T-helper 1 cell (primary cell): ENCODE data around the gene FADS2.

Experiments used
- DNase-seq, 5 donors: peaks; one replicate each; pipeline ENCODE4 v3.0.0-alpha.2; 2012 to 2020

Gene FADS2

GRCh38 chr11:61907871-61908729, 80.0 kb downstream of the FADS2 start:
- DNase-seq, result no peak

- no peak for DNase-seq
Measured at GRCh38 chr11:61908730-61909316, 80.7 kb downstream of the FADS2 start.

- DNase-seq, result no peak
Measured at GRCh38 chr11:61910187-61911127, 82.4 kb downstream of the FADS2 start.

- DNase-seq, result no peak
Measured at GRCh38 chr11:61911128-61911700, 83.1 kb downstream of the FADS2 start.

- no peak for DNase-seq
Measured at GRCh38 chr11:61911701-61912529, 83.8 kb downstream of the FADS2 start.

GRCh38 chr11:61912530-61912898, 84.4 kb downstream of the FADS2 start:
- DNase-seq, result no peak

GRCh38 chr11:61912991-61913698, 85.0 kb downstream of the FADS2 start:
- DNase-seq, result no peak

- no peak for DNase-seq
Measured at GRCh38 chr11:61913699-61914395, 85.7 kb downstream of the FADS2 start.

GRCh38 chr11:61914471-61915171, 86.5 kb downstream of the FADS2 start:
- DNase-seq, result no peak

GRCh38 chr11:61916737-61917333, 88.7 kb downstream of the FADS2 start:
- no peak for DNase-seq
